ENCODE results near the gene MAPK8IP2. TPM values are rescaled to one million over a fixed set of nuclear protein-coding genes. Genes with fewer than 3 reads are reported as not detected.

The MAPK8IP2 gene
- total and polyA plus RNA-seq, 2 of the 13 experiments (the other 11 are each of a cell fraction or from before 2014, with no cell fraction given), result 1.3 to 2.6 TPM

- TF ChIP-seq SMC3 (IDR thresholded peaks at IDR 0.05; ENCODE audit: low read length) (0 out of 2 replicates have a peak, but pooled peaks have one; percentile 19), ZNF550 (CRISPR knock-in tag; IDR thresholded peaks at IDR 0.05; ENCODE audit: borderline replicate concordance) (no peak), ZBTB7A (CRISPR knock-in tag; IDR thresholded peaks at IDR 0.05) (no peak), RXRA (CRISPR knock-in tag; IDR thresholded peaks at IDR 0.05) (peak; percentile 11; the same call in 1 of the 2 replicates), ZNF790 (CRISPR knock-in tag; IDR thresholded peaks at IDR 0.05; ENCODE audit: borderline replicate concordance) (no peak), SALL1 (CRISPR knock-in tag; IDR thresholded peaks at IDR 0.05) (no peak), TRIM22 (IDR thresholded peaks at IDR 0.05) (no peak), GRHL1 (CRISPR knock-in tag; conservative IDR thresholded peaks at IDR 0.05) (no peak), SNAPC2 (CRISPR knock-in tag; IDR thresholded peaks at IDR 0.05) (no peak), ZNF761 (CRISPR knock-in tag; conservative IDR thresholded peaks at IDR 0.05) (no peak; the same call in 1 of the 2 replicates), GLI4 (CRISPR knock-in tag; IDR thresholded peaks at IDR 0.05; ENCODE audit: borderline replicate concordance) (no peak), ZNF33B (CRISPR knock-in tag; IDR thresholded peaks at IDR 0.05) (no peak), MYNN (CRISPR knock-in tag; IDR thresholded peaks at IDR 0.05; ENCODE audit: low read depth) (no peak), KLF16 (CRISPR knock-in tag; IDR thresholded peaks at IDR 0.05) (no peak), SRSF1 (optimal IDR thresholded peaks at IDR 0.05; ENCODE audit: low read depth, low read length) (peak; percentile 49), ZNF772 (CRISPR knock-in tag; IDR thresholded peaks at IDR 0.05) (no peak), ZBTB44 (CRISPR knock-in tag; IDR thresholded peaks at IDR 0.05) (peak; percentile 71; the same call in 1 of the 2 replicates), ZFP37 (CRISPR knock-in tag; IDR thresholded peaks at IDR 0.05; ENCODE audit: borderline replicate concordance) (no peak), NR3C1 (CRISPR knock-in tag; IDR thresholded peaks at IDR 0.05) (no peak), MEF2D (CRISPR knock-in tag; IDR thresholded peaks at IDR 0.05) (0 out of 2 replicates have a peak, but pooled peaks have one; percentile 22), HNRNPLL (IDR thresholded peaks at IDR 0.05; ENCODE audit: low read depth, low read length, poor library complexity, severe bottlenecking) (no peak), KLF13 (CRISPR knock-in tag; IDR thresholded peaks at IDR 0.05) (no peak), ZBTB3 (CRISPR knock-in tag; IDR thresholded peaks at IDR 0.05; ENCODE audit: borderline replicate concordance, low read depth) (no peak), ZC3H4 (CRISPR knock-in tag; IDR thresholded peaks at IDR 0.05; ENCODE audit: borderline replicate concordance) (no peak), CREM (IDR thresholded peaks at IDR 0.05) (no peak), CREM (CRISPR knock-in tag; IDR thresholded peaks at IDR 0.05) (no peak), ZNF576 (CRISPR knock-in tag; IDR thresholded peaks at IDR 0.05) (no peak)
These were observed 21.5 kb downstream of the MAPK8IP2 start (continued) for GRCh38 chr22:50621948-50622722.
